Type B pancreatic cell (in vitro differentiated cells): Measurements from ENCODE around the gene ACSM2A. TPM values are rescaled to one million over a fixed set of nuclear protein-coding genes. Genes with fewer than 3 reads are reported as not detected.
"Not testable (repeated sequence)": the region's sequence is repeated elsewhere in the genome, so short reads cannot be mapped to it uniquely, and the experiment has no call there.

Experiments used
- DNase-seq: peaks from one replicate; pipeline ENCODE4 v3.0.0; 2021; ENCODE audit warnings: mixed read lengths; ENCODE audit not compliant: unreplicated experiment; ENCODE audit errors: extremely low spot score
- H3K27ac Mint-ChIP-seq: 2 replicates; pipeline ENCODE4 v1.8.0; 2021; ENCODE audit warnings: mild to moderate bottlenecking, mixed read lengths
- H3K27me3 Mint-ChIP-seq: 2 replicates; pipeline ENCODE4 v1.8.0; 2021; ENCODE audit warnings: mixed read lengths
- H3K36me3 Mint-ChIP-seq: 2 replicates; pipeline ENCODE4 v1.8.0; 2021; ENCODE audit warnings: mixed read lengths
- H3K4me1 Mint-ChIP-seq: one replicate; pipeline ENCODE4 v1.8.0; 2021; ENCODE audit warnings: mixed read lengths; ENCODE audit not compliant: unreplicated experiment
- H3K4me3 Mint-ChIP-seq: 2 replicates; pipeline ENCODE4 v1.8.0; 2021; ENCODE audit warnings: mild to moderate bottlenecking, mixed read lengths
- H3K9me3 Mint-ChIP-seq: 2 replicates; pipeline ENCODE4 v1.8.0; 2021; ENCODE audit warnings: mixed read lengths
- total RNA-seq: library from RNA; stranded (reverse); gene quantifications from 2 replicates; pipeline ENCODE4 v1.2.1, GENCODE V29; 2021; ENCODE audit warnings: low replicate concordance
- TF ChIP-seq, protein P1 (sequence below): fragments of 200-600 bp; sonication (generic); conservative IDR thresholded peaks from 2 replicates; pipeline ENCODE4 v1.5.0; 2021; ENCODE audit warnings: antibody characterized with exemption, mild to moderate bottlenecking

Gene ACSM2A
- total RNA-seq, 1 donor from 2014 or later, result 1.8 TPM

- Mint-ChIP-seq H3K27me3 (peaks cover 12% of the 10 kb centered on the region), H3K4me3 (no peak overlapping the region), H3K36me3 (no peaks in the 10 kb centered on the region), H3K4me1 (no peaks in the 10 kb centered on the region), H3K9me3 (no peaks in the 10 kb centered on the region), H3K27ac (no peak overlapping the region)
- no peak for DNase-seq
- TF ChIP-seq, protein P1, sequence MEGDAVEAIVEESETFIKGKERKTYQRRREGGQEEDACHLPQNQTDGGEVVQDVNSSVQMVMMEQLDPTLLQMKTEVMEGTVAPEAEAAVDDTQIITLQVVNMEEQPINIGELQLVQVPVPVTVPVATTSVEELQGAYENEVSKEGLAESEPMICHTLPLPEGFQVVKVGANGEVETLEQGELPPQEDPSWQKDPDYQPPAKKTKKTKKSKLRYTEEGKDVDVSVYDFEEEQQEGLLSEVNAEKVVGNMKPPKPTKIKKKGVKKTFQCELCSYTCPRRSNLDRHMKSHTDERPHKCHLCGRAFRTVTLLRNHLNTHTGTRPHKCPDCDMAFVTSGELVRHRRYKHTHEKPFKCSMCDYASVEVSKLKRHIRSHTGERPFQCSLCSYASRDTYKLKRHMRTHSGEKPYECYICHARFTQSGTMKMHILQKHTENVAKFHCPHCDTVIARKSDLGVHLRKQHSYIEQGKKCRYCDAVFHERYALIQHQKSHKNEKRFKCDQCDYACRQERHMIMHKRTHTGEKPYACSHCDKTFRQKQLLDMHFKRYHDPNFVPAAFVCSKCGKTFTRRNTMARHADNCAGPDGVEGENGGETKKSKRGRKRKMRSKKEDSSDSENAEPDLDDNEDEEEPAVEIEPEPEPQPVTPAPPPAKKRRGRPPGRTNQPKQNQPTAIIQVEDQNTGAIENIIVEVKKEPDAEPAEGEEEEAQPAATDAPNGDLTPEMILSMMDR, result no peak
Measured at GRCh38 chr16:20411055-20411454, 40.3 kb upstream of the ACSM2A start.

- no peak overlapping the region for H3K27ac Mint-ChIP-seq
- H3K9me3 Mint-ChIP-seq, result no peaks in the 10 kb centered on the region
- H3K4me1 Mint-ChIP-seq, result no peaks in the 10 kb centered on the region
- H3K27me3 Mint-ChIP-seq, result peaks cover 12% of the 10 kb centered on the region
- TF ChIP-seq, protein P1, result no peak
- no peak overlapping the region for H3K4me3 Mint-ChIP-seq
- no peak for DNase-seq
- H3K36me3 Mint-ChIP-seq, result no peaks in the 10 kb centered on the region
Measured at GRCh38 chr16:20415541-20415940, 35.8 kb upstream of the ACSM2A start.

DNA sequence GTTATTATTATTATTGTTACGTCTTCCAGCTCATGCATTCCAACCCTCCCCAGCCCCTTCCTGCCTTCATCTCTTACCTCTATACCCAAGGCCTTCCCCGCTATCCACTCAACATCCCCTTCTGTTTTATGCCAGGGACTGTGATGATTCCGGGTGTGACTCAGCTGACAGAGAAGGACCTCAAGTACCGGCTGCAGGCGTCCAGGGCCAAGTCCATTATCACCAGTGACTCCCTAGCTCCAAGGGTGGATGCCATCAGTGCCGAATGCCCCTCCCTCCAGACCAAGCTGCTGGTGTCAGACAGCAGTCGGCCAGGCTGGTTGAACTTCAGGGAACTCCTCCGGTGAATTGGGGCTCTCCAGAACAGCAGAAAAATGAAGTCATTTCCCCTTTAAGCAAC is 32.2 kb upstream of the ACSM2A start:
- not testable (repeated sequence) for H3K36me3 Mint-ChIP-seq, H3K9me3 Mint-ChIP-seq, H3K4me3 Mint-ChIP-seq, H3K27ac Mint-ChIP-seq, H3K4me1 Mint-ChIP-seq, DNase-seq
- H3K27me3 Mint-ChIP-seq, result peaks cover 12% of the 10 kb centered on the region

- not testable (repeated sequence) for H3K4me1 Mint-ChIP-seq, H3K36me3 Mint-ChIP-seq, H3K9me3 Mint-ChIP-seq, H3K27me3 Mint-ChIP-seq, H3K27ac Mint-ChIP-seq, H3K4me3 Mint-ChIP-seq, DNase-seq
Measured at GRCh38 chr16:20421748-20422147, 29.6 kb upstream of the ACSM2A start.

DNA sequence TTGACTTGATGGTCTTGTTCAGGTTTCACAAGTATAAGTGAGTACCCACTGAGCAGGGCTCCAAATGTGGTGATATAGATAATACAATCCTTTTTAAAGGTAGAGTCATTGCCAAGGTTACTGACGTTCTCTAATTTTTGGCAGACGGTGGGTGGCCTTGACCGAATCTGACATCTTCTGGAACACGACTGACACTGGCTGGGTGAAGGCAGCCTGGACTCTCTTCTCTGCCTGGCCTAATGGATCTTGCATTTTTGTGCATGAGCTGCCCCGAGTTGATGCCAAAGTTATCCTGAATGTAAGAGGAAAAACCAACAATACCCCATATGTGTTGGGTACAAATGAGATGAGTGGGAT is 27.6 kb upstream of the ACSM2A start:
- H3K9me3 Mint-ChIP-seq, DNase-seq, H3K4me1 Mint-ChIP-seq, H3K27ac Mint-ChIP-seq, H3K4me3 Mint-ChIP-seq, H3K27me3 Mint-ChIP-seq, H3K36me3 Mint-ChIP-seq: not testable (repeated sequence)

- TF ChIP-seq, protein P1, result no peak
- H3K4me3 Mint-ChIP-seq, result no peak overlapping the region
- no peaks in the 10 kb centered on the region for H3K4me1 Mint-ChIP-seq
- H3K27me3 Mint-ChIP-seq, result no peaks in the 10 kb centered on the region
- DNase-seq, result no peak
- H3K9me3 Mint-ChIP-seq, result no peaks in the 10 kb centered on the region
- no peak overlapping the region for H3K27ac Mint-ChIP-seq
- no peaks in the 10 kb centered on the region for H3K36me3 Mint-ChIP-seq
Measured at GRCh38 chr16:20424129-20424866, 27.0 kb upstream of the ACSM2A start.

GRCh38 chr16:20427401-20427797 is 23.9 kb upstream of the ACSM2A start:
- H3K27me3 Mint-ChIP-seq, H3K27ac Mint-ChIP-seq, H3K36me3 Mint-ChIP-seq, H3K4me1 Mint-ChIP-seq, DNase-seq, H3K9me3 Mint-ChIP-seq, H3K4me3 Mint-ChIP-seq: not testable (repeated sequence)

- not testable (repeated sequence) for H3K4me3 Mint-ChIP-seq, H3K36me3 Mint-ChIP-seq, H3K4me1 Mint-ChIP-seq, H3K27ac Mint-ChIP-seq, H3K9me3 Mint-ChIP-seq, H3K27me3 Mint-ChIP-seq, DNase-seq
Measured at GRCh38 chr16:20429499-20429898, 21.8 kb upstream of the ACSM2A start.

DNA sequence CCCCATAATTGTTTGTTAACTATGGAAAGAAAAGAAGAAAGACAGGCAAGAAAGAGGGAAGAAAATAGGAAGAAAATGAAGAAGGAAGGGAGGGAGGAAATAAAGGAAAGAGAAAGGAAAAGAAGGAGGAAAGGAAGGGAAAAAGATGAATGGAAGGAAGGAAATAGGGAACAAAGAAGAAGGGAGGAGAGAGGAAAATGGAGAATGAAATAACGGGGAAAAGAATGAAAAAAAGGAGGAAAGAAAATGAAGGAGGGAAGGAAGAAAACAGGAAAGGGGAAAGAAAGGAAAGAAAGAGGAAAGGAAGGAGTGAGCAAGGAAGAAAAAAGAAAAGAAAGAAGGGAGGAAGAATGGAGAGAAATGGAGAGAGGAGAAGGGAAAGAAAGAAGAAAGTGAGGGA is 20.8 kb upstream of the ACSM2A start:
- not testable (repeated sequence) for DNase-seq, H3K27ac Mint-ChIP-seq, H3K27me3 Mint-ChIP-seq, H3K4me3 Mint-ChIP-seq, H3K36me3 Mint-ChIP-seq, H3K4me1 Mint-ChIP-seq, H3K9me3 Mint-ChIP-seq
